PC-3 (cell line): ENCODE data around the gene EBF4. TPM values are rescaled to one million over a fixed set of nuclear protein-coding genes. Genes with fewer than 3 reads are reported as not detected.

Source experiments
- ATAC-seq: fragments of 200-7000 bp; cut with Tn5 transposase; 2 replicates; pipeline ENCODE4 v1.9.1; 2020; ENCODE audit warnings: mild to moderate bottlenecking, moderate library complexity
- BruUV-seq: library from RNA; stranded (reverse); fragments of 400-500 nt; replicated peaks from 2 replicates; lab custom pipeline; 2021; lab: Mats Ljungman, UMichigan
- CTCF ChIA-PET: fragments of 300-600 bp; sonication (Branson Sonifier 250); formaldehyde crosslinking; loops from one replicate; lab custom pipeline; 2022; ENCODE audit warnings: antibody characterized with exemption; lab: Charles Lee
- POLR2A ChIA-PET: fragments of 300-600 bp; sonication (Branson Sonifier 250); formaldehyde crosslinking; loops from one replicate; lab custom pipeline; 2022; ENCODE audit warnings: antibody characterized with exemption; ENCODE audit not compliant: unreplicated experiment; lab: Charles Lee
- DNase-seq: peaks from one replicate; pipeline ENCODE4 v3.0.0-alpha.2; 2015
- H2AFZ ChIP-seq: fragments of 300-600 bp; sonication (generic); 2 replicates; pipeline ENCODE4 v1.6.0; 2016; ENCODE audit warnings: antibody characterized with exemption, low read length
- H3F3A ChIP-seq: fragments of 300-600 bp; sonication (generic); one replicate; pipeline ENCODE4 v1.6.0; 2017; ENCODE audit warnings: antibody characterized with exemption, low read length, control low read depth, mild to moderate bottlenecking; ENCODE audit not compliant: unreplicated experiment
- H3K27ac ChIP-seq: fragments of 300-600 bp; sonication (generic); 2 replicates; pipeline ENCODE4 v1.5.1; 2016; ENCODE audit warnings: mild to moderate bottlenecking, low read length
- H3K27me3 ChIP-seq: fragments of 300-600 bp; sonication (generic); 2 replicates; pipeline ENCODE4 v1.6.1; 2016; ENCODE audit warnings: low read length, mixed read lengths
- H3K36me3 ChIP-seq: fragments of 300-600 bp; sonication (generic); 2 replicates; pipeline ENCODE4 v1.6.1; 2016; ENCODE audit warnings: low read depth, mixed run types, low read length, mixed read lengths
- H3K4me1 ChIP-seq: fragments of 300-600 bp; sonication (generic); 2 replicates; pipeline ENCODE4 v1.5.1; 2016; ENCODE audit warnings: low read length; ENCODE audit not compliant: insufficient read depth
- H3K4me2 ChIP-seq: fragments of 300-600 bp; sonication (generic); 2 replicates; pipeline ENCODE4 v1.6.0; 2016; ENCODE audit warnings: low read length
- H3K4me3 ChIP-seq: fragments of 300-600 bp; sonication (generic); 2 replicates; pipeline ENCODE4 v1.5.1; 2016; ENCODE audit warnings: mild to moderate bottlenecking, low read length, mixed read lengths
- H3K79me2 ChIP-seq: fragments of 300-600 bp; sonication (generic); 2 replicates; pipeline ENCODE4 v1.6.1; 2017; ENCODE audit warnings: low read length, mixed read lengths
- H3K9ac ChIP-seq: fragments of 300-600 bp; sonication (generic); 2 replicates; pipeline ENCODE4 v1.6.0; 2016; ENCODE audit warnings: mild to moderate bottlenecking, low read length
- H3K9me2 ChIP-seq: fragments of 300-600 bp; sonication (generic); replicated peaks from 2 replicates; pipeline ENCODE4 v1.6.1; 2016; ENCODE audit warnings: mixed run types, low read length, mixed read lengths
- H3K9me3 ChIP-seq: fragments of 300-600 bp; sonication (generic); 2 replicates; pipeline ENCODE4 v1.6.1; 2016; ENCODE audit warnings: low read length, mixed read lengths
- H4K20me1 ChIP-seq: fragments of 300-600 bp; sonication (generic); 2 replicates; pipeline ENCODE4 v1.6.1; 2016; ENCODE audit warnings: low read length, mixed read lengths
- CTCF ChIP-seq: fragments of 300-600 bp; sonication (generic); conservative IDR thresholded peaks from 2 replicates; pipeline ENCODE4 v1.5.1; 2017; ENCODE audit warnings: antibody characterized with exemption, low read depth, mild to moderate bottlenecking, low read length
- EZH2 ChIP-seq: fragments of 300-600 bp; sonication (generic); IDR thresholded peaks from one replicate; pipeline ENCODE4 v1.6.1; 2017; ENCODE audit warnings: antibody characterized with exemption, mild to moderate bottlenecking, low read length; ENCODE audit not compliant: unreplicated experiment
- EZH2phosphoT487 ChIP-seq: fragments of 300-600 bp; sonication (generic); IDR thresholded peaks from 2 replicates; pipeline ENCODE4 v1.6.1; 2018; ENCODE audit warnings: mild to moderate bottlenecking, antibody characterized with exemption, low read length, borderline replicate concordance
- intact Hi-C: fragments of 100-400 bp; cut with micrococcal nuclease; formaldehyde crosslinking; loops from 2 replicates; pipeline ENCODE4 v1.9.0; 2023
- total RNA-seq: library from RNA; depleted of rRNA; stranded (reverse); fragments of >200 nt; gene quantifications from 2 replicates; pipeline ENCODE4 v1.2.3, GENCODE V29; 2014

EBF4 gene
- total RNA-seq, 1 experiment from 2014 or later: 1.8 TPM

DNA sequence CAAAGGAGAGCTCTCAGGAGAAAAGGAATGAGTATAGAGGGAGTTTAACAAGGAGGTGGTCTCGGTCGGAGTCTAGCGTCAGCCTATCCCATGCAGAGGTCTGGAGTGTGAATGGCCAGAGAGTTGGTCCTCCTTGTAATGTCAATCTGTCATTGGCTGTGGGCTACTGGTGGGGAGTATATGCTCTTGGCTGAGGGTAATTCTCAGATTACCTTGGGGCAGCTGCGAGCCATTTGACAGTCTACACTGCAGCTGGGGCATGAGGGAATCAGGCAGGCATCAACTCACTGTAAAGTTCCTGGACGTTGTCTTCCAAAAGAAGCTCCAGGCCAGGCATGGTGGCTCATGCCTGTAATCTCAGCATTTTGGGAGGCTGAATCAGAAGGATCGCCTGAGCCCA is 48.1 kb downstream of the EBF4 start:
- Histone ChIP-seq H3K4me2 (no peak overlapping the region), H3K4me1 (0 out of 2 replicates have a peak, but pooled peaks cover 5% of the 10 kb centered on the region), H2AFZ (no peak overlapping the region), H3K27ac (no peak overlapping the region), H3K27me3 (no peaks in the 10 kb centered on the region; the same call in 1 of the 2 replicates), H4K20me1 (no peaks in the 10 kb centered on the region), H3K9me3 (no peaks in the 10 kb centered on the region), H3K79me2 (no peaks in the 10 kb centered on the region), H3K9me2 (no peaks in the 10 kb centered on the region), H3F3A (no peaks in the 10 kb centered on the region), H3K4me3 (no peak overlapping the region), H3K9ac (no peak overlapping the region), H3K36me3 (no peaks in the 10 kb centered on the region)
- POLR2A ChIA-PET: interaction anchor here (0.6 kb wide), 1 partner anchor 10 kb away, joined by 4 read pairs; no protein-coding TSS in a partner anchor
- DNase-seq (no peak), ATAC-seq (no peak)
- BruUV-seq: no TSS peak
- intact Hi-C loops: no loop called here
- TF ChIP-seq EZH2phosphoT487: no peak
- TF ChIP-seq EZH2: no peak
- TF ChIP-seq CTCF: no peak
- CTCF ChIA-PET: no interaction called here

- ChIA-PET POLR2A (no interaction called here), CTCF (interaction anchor here (0.6 kb wide), 1 partner anchor 840 kb away, joined by 3 read pairs; no protein-coding TSS in a partner anchor)
- TF ChIP-seq CTCF (no peak), EZH2phosphoT487 (no peak), EZH2 (no peak)
- H3K27ac ChIP-seq: no peak overlapping the region
- H3K9ac ChIP-seq: no peak overlapping the region
- H3F3A ChIP-seq: no peaks in the 10 kb centered on the region
- no peaks in the 10 kb centered on the region for H3K9me2 ChIP-seq
- no peak overlapping the region for H2AFZ ChIP-seq
- DNase-seq (peak; percentile 16), ATAC-seq (peak; percentile 67)
- BruUV-seq: no TSS peak
- no peaks in the 10 kb centered on the region for H3K36me3 ChIP-seq
- intact Hi-C loops: no loop called here
- no peaks in the 10 kb centered on the region for H4K20me1 ChIP-seq
- no peak overlapping the region for H3K4me2 ChIP-seq
- H3K4me1 ChIP-seq: 0 out of 2 replicates have a peak, but pooled peaks cover 5% of the 10 kb centered on the region
- H3K27me3 ChIP-seq: no peaks in the 10 kb centered on the region; the same call in 1 of the 2 replicates
- H3K9me3 ChIP-seq: no peaks in the 10 kb centered on the region
- no peaks in the 10 kb centered on the region for H3K79me2 ChIP-seq
- no peak overlapping the region for H3K4me3 ChIP-seq
Measured at GRCh38 chr20:2741463-2741862, 48.9 kb downstream of the EBF4 start.

DNA sequence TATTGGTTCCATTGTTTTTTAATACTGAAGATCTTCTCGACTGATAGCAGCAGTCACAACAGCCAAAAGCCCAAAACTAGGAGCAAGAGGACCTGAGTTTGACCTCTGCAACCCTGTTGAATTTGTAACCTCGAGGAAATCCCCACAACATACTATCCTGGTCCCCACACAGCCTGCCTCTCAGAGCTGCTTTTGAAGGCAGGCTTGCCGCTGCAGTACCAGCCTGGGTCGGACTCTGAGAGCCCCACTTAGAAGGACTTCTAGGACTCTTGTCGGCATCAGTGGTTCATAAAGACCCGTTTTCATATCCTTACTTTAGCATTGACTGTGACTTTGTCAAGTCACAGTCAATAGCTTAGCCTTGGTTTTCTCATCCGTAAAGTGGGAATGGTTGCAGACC is 49.3 kb downstream of the EBF4 start:
- no peak for DNase-seq
- Histone ChIP-seq H3K4me2 (no peak overlapping the region), H3K27ac (no peak overlapping the region), H3K4me3 (no peak overlapping the region), H3K79me2 (no peaks in the 10 kb centered on the region), H3K9ac (no peak overlapping the region), H2AFZ (no peak overlapping the region), H3K9me3 (no peaks in the 10 kb centered on the region), H3K27me3 (no peaks in the 10 kb centered on the region; the same call in 1 of the 2 replicates), H3F3A (no peaks in the 10 kb centered on the region), H4K20me1 (no peaks in the 10 kb centered on the region), H3K9me2 (no peaks in the 10 kb centered on the region), H3K36me3 (no peaks in the 10 kb centered on the region), H3K4me1 (0 out of 2 replicates have a peak, but pooled peaks cover 5% of the 10 kb centered on the region)
- no TSS peak for BruUV-seq
- ChIA-PET POLR2A (no interaction called here), CTCF (interaction anchor here (0.6 kb wide), 1 partner anchor 841 kb away, joined by 3 read pairs; no protein-coding TSS in a partner anchor)
- no peak for TF ChIP-seq EZH2phosphoT487
- TF ChIP-seq EZH2: no peak
- no peak for TF ChIP-seq CTCF
- intact Hi-C loops: no loop called here
- no peak for ATAC-seq
